Heart left ventricle (tissue), 16 donors: ENCODE measurements around the gene LAMP1. TPM values are rescaled to one million over a fixed set of nuclear protein-coding genes. Genes with fewer than 3 reads are reported as not detected.
"Not testable (repeated sequence)": the region's sequence is repeated elsewhere in the genome, so short reads cannot be mapped to it uniquely, and the experiment has no call there.

ENCODE experiments used
- ATAC-seq, 4 donors: fragments of 200-7000 bp; cut with Tn5 transposase; one replicate each; pipeline ENCODE4 v1.9.1; 2020 to 2022; ENCODE audit warnings: moderate library complexity in 4 of 4, mild to moderate bottlenecking in 3 of 4, moderate number of reproducible peaks in 1 of 4
- DNase-seq, 5 donors: peaks; one replicate each; pipeline ENCODE4 v3.0.0-alpha.2; 2020
- H3K27ac ChIP-seq, 12 donors: fragments of 200-600 bp; sonication (generic) in 4 of 12; one replicate each; pipeline versions ENCODE4 v1.5.0 to v1.8.0; 2016 to 2022; ENCODE audit warnings: mild to moderate bottlenecking in 2 of 12
- H3K27me3 ChIP-seq, 9 donors: fragments of 200-600 bp; sonication (generic) in 2 of 9; one replicate each; pipeline versions ENCODE4 v1.5.1 to v1.8.0; 2016 to 2022; ENCODE audit warnings: mild to moderate bottlenecking in 3 of 9
- H3K36me3 ChIP-seq, 9 donors: fragments of 200-600 bp; sonication (generic) in 2 of 9; one replicate each; pipeline versions ENCODE4 v1.5.0 to v1.8.0; 2018 to 2022; ENCODE audit warnings: mild to moderate bottlenecking in 2 of 9
- H3K4me1 ChIP-seq, 12 donors: fragments of 200-600 bp; sonication (generic) in 4 of 12; one replicate each; pipeline versions ENCODE4 v1.5.0 to v1.8.0; 2016 to 2022; ENCODE audit warnings: mild to moderate bottlenecking in 3 of 12
- H3K4me3 ChIP-seq, 12 donors: fragments of 200-600 bp; sonication (generic) in 4 of 12; one replicate each; pipeline versions ENCODE4 v1.5.0 to v1.8.0; 2017 to 2022; ENCODE audit warnings: mild to moderate bottlenecking in 9 of 12, moderate library complexity in 4 of 12
- H3K9me3 ChIP-seq, 12 donors: fragments of 200-600 bp; sonication (generic) in 4 of 12; one replicate each; pipeline versions ENCODE4 v1.5.0 to v1.8.0; 2016 to 2022; ENCODE audit warnings: mild to moderate bottlenecking in 1 of 12
- POLR2A ChIP-seq, 2 donors: fragments of 450-650 bp; IDR thresholded peaks; one replicate each; pipeline ENCODE4 v1.6.1; 2017; ENCODE audit warnings: antibody characterized with exemption in 2 of 2, mild to moderate bottlenecking in 2 of 2, moderate library complexity in 2 of 2
- WGBS, 4 donors: extraction: QIAGEN DNeasy Blood & Tissue Kit in 2 of 4; methylation state at CpG; one replicate each; pipeline versions ENCODE4 v1.1.5 to v1.1.7; 2013 to 2018; 5-methylcytosine and 5-hydroxymethylcytosine counted together
- intact Hi-C, 10 donors: fragments of 100-400 bp; cut with DNase I; formaldehyde crosslinking; loops; one replicate each; pipeline versions ENCODE4 v1.11.1 to v1.14.2; 2022
- polyA plus RNA-seq, 2 donors: library from polyadenylated mRNA; stranded (reverse); fragments of 200-250 nt; gene quantifications; one replicate each; pipeline ENCODE4 v1.2.3, GENCODE V29; 2013
- total RNA-seq, 9 donors: library from RNA; depleted of rRNA in 2 of 9; stranded (reverse); fragments of >200 nt in 2 of 9; fragmentation: NEBNext Ultra II Directional in 3 of 9; extraction: Animal tissue kit (Norgen Biotek cat#: 25700) in 3 of 9; gene quantifications; one replicate each; pipeline versions ENCODE4 v1.1.0 to v1.2.4, GENCODE V29; 2016 to 2023
- TF ChIP-seq, protein P1 (sequence below), 12 donors: fragments of 200-600 bp; sonication (generic) in 4 of 12; IDR thresholded peaks; one replicate each; pipeline versions ENCODE4 v1.5.0 to v1.8.0; 2018 to 2022; ENCODE audit warnings: antibody characterized with exemption in 12 of 12, mild to moderate bottlenecking in 5 of 12
- donor health status: ischemic (EF 13 %, LVEDD 7.1; RV severe dilation, severe dysfunction).
- donor health status: healthy with polysubstance abuse.
- donor health status: DM: no; HTN: yes; CAD: no.
- donor health status: DM: no; HTN: no; CAD: no.
- donor health status: ischemic (EF 25% LVEDD 6.9; RV normal size, moderate dysfunction).
- donor health status: ischemic (EF 25% LVEDD 5.7; RV mildly dilated, moderate dysfunction).
- donor health status: healthy.
- donor health status: DM: yes; HTN: yes; CAD: no.
- donor health status: ischemic (EF 35%, LVEDD 5.7; RV mildly dilated, moderate dysfunction).
- donor health status: nonischemic (EF 11% LVEDD 7.7; RV severe dilation, severe dysfunction).
- donor health status: DM: yes; HTN: yes; CAD: no.
- donor health status: PGD.
- donor health status: ischemic (EF 29% LVEDD 5.4; RV normal size, mild dysfunction).
- donor health status: nonischemic (EF 23%, LVEDD 6.1; RV moderate dilation, normal function).

LAMP1 gene
- total and polyA plus RNA-seq, 11 donors = 41.4 to 214 (median 97.6) TPM

DNA sequence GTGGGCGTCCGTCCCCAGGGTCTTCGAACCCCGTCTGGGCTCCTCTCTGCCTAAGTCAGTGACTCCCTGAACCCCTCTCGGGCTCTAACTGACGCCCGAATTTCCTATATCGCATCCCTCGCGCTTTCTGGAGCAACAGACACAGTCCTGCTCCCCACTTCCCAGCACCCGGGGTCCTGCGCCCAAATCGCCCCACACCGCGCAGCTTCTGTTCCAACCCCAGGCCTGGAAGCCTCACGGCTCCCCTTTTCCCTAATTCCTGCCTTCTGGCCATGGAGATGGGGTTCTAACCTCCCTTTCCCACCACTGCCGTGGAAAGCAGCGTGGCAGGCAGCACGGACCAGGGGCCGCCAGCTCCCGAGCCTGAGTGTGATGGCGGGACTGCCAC lies 68.5 kb downstream of the LAMP1 start:
- Histone ChIP-seq H3K4me1 (peaks cover 0 to 18% (median 3%) of the 10 kb centered on the region in 12 donors), H3K27me3 (peaks cover 0 to 37% (median 10%) of the 10 kb centered on the region in 9 donors), H3K4me3 (no peak overlapping the region), H3K9me3 (no peaks in the 10 kb centered on the region), H3K36me3 (no peaks in the 10 kb centered on the region), H3K27ac (no peak overlapping the region)
- intact Hi-C loops = no loop called here
- TF ChIP-seq, protein P1, sequence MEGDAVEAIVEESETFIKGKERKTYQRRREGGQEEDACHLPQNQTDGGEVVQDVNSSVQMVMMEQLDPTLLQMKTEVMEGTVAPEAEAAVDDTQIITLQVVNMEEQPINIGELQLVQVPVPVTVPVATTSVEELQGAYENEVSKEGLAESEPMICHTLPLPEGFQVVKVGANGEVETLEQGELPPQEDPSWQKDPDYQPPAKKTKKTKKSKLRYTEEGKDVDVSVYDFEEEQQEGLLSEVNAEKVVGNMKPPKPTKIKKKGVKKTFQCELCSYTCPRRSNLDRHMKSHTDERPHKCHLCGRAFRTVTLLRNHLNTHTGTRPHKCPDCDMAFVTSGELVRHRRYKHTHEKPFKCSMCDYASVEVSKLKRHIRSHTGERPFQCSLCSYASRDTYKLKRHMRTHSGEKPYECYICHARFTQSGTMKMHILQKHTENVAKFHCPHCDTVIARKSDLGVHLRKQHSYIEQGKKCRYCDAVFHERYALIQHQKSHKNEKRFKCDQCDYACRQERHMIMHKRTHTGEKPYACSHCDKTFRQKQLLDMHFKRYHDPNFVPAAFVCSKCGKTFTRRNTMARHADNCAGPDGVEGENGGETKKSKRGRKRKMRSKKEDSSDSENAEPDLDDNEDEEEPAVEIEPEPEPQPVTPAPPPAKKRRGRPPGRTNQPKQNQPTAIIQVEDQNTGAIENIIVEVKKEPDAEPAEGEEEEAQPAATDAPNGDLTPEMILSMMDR (IDR thresholded peaks at IDR 0.05) = no peak
- no peak for ATAC-seq
- 91 to 95% (median 95%) methylated on average over 22 of the region's 22 CpGs for whole genome bisulfite sequencing, 4 donors
- DNase-seq = peak in 1 of 5 donors; percentile 15

- DNase-seq = peak in 1 of 5 donors; percentile 18
- no peaks in the 10 kb centered on the region for H3K36me3 ChIP-seq
- peaks cover 0 to 33% (median 10%) of the 10 kb centered on the region in 9 donors for H3K27me3 ChIP-seq
- H3K4me3 ChIP-seq = no peak overlapping the region
- H3K4me1 ChIP-seq = peaks cover 0 to 18% (median 3%) of the 10 kb centered on the region in 12 donors
- TF ChIP-seq POLR2A (IDR thresholded peaks at IDR 0.05) = no peak
- TF ChIP-seq, protein P1 (IDR thresholded peaks at IDR 0.05) = no peak
- intact Hi-C loops = no loop called here
- whole genome bisulfite sequencing, 4 donors = 73 to 82% (median 78%) methylated on average over 4 to 9 of the region's 9 CpGs
- no peaks in the 10 kb centered on the region for H3K9me3 ChIP-seq
- peak in 1 of 4 donors; percentile 4 for ATAC-seq
- H3K27ac ChIP-seq = no peak overlapping the region
These were observed 69.0 kb downstream of the LAMP1 start for GRCh38 chr13:113365971-113366588.

DNA sequence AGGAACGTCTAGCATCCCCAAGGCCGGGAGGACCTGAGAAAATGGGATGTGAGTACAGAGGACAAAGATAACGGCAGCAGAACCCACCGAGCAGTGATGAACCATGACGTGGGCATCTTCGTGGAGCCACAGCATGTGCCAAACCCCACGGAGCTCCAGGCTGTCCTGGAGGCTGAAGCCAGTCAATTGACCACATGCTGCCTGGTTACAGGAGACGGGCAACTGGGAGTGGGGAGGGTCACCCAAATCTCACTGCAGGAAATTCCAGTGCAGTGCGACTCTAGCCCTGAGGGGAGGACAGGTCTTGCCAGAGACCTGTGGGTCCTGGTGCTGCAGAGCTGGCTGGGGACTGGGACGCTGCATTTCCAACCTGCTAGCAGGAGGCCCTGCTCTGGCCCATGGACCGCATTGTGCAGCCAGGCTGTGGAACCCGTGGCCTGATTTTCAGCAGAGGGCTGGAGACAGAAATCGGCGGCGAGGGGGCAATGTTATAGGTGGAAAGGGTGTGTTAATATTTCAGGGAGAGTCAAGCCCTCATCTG lies 70.1 kb downstream of the LAMP1 start:
- TF ChIP-seq, protein P1 (IDR thresholded peaks at IDR 0.05) = no peak
- no peak for TF ChIP-seq POLR2A (IDR thresholded peaks at IDR 0.05)
- DNase-seq (peak in 1 of 5 donors; percentile 8), ATAC-seq (no peak)
- Histone ChIP-seq H3K9me3 (no peaks in the 10 kb centered on the region), H3K27ac (no peak overlapping the region), H3K27me3 (peaks cover 0 to 27% (median 10%) of the 10 kb centered on the region in 9 donors), H3K4me1 (peaks cover 0 to 18% (median 3%) of the 10 kb centered on the region in 12 donors), H3K36me3 (no peaks in the 10 kb centered on the region), H3K4me3 (no peak overlapping the region)
- intact Hi-C loops = no loop called here
- 82 to 85% (median 84%) methylated on average over 14 to 15 of the region's 15 CpGs for WGBS, 4 donors

GRCh38 chr13:113367771-113368170 lies 70.7 kb downstream of the LAMP1 start:
- DNase-seq (peak in 1 of 5 donors; percentile 15), ATAC-seq (no peak)
- intact Hi-C loops = no loop called here
- Histone ChIP-seq H3K36me3 (no peaks in the 10 kb centered on the region), H3K4me3 (no peak overlapping the region), H3K27me3 (peaks cover 0 to 21% (median 10%) of the 10 kb centered on the region in 9 donors), H3K27ac (no peak overlapping the region), H3K4me1 (peaks cover 0 to 18% (median 3%) of the 10 kb centered on the region in 12 donors), H3K9me3 (no peaks in the 10 kb centered on the region)
- no peak for TF ChIP-seq POLR2A (IDR thresholded peaks at IDR 0.05)
- TF ChIP-seq, protein P1 (IDR thresholded peaks at IDR 0.05) = no peak
- WGBS, 4 donors = 78 to 83% (median 78%) methylated on average over 6 of the region's 6 CpGs

GRCh38 chr13:113368353-113368752 lies 71.3 kb downstream of the LAMP1 start:
- Histone ChIP-seq H3K27me3 (peaks cover 0 to 15% (median 5%) of the 10 kb centered on the region in 9 donors), H3K4me1 (peaks cover 0 to 12% (median 2%) of the 10 kb centered on the region in 12 donors)
- intact Hi-C loops, H3K4me3 ChIP-seq, H3K36me3 ChIP-seq, ATAC-seq, DNase-seq, H3K27ac ChIP-seq, H3K9me3 ChIP-seq: not testable (repeated sequence)
- WGBS, 4 donors = 85 to 94% (median 91%) methylated on average over 6 of the region's 6 CpGs
